Omental fat pad (tissue), 4 donors: ENCODE data around the gene ENO1. TPM values are rescaled to one million over a fixed set of nuclear protein-coding genes. Genes with fewer than 3 reads are reported as not detected.

Experiments
- ATAC-seq: fragments of 150-250 bp; one replicate; pipeline ENCODE4 v1.9.1; 2016; ENCODE audit warnings: mild to moderate bottlenecking, moderate library complexity; ENCODE audit not compliant: low FRiP score
- DNase-seq: peaks from one replicate; pipeline ENCODE4 v3.0.0-alpha.2; 2019; ENCODE audit warnings: low spot score
- CTCF ChIP-seq, 3 donors: fragments of 450-650 bp; IDR thresholded peaks; one replicate each; pipeline ENCODE4 v1.5.1; 2016 to 2017; ENCODE audit warnings: antibody characterized with exemption in 3 of 3, mild to moderate bottlenecking in 3 of 3, moderate library complexity in 2 of 3
- total RNA-seq, 4 donors: library from RNA; depleted of rRNA; stranded (reverse); fragments of >200 nt; gene quantifications; one replicate each; pipeline ENCODE4 v1.1.0, GENCODE V29; 2016

ENO1 gene
- total RNA-seq, 4 donors from 2014 or later, result 322 to 1,205 (median 623) TPM

- no peak for TF ChIP-seq CTCF (IDR thresholded peaks at IDR 0.05)
- no peak for DNase-seq
- peak; percentile 53 for ATAC-seq
Observed at GRCh38 chr1:8879922-8880676, 1.6 kb upstream of the ENO1 start.

- no peak for TF ChIP-seq CTCF (IDR thresholded peaks at IDR 0.05)
- ATAC-seq (no peak), DNase-seq (no peak)
Observed at GRCh38 chr1:8879464-8879921, 1.0 kb upstream of the ENO1 start.

GRCh38 chr1:8878698-8879463 is 395 bp upstream of the ENO1 start:
- peak; percentile 87 for ATAC-seq
- peak; percentile 97 for DNase-seq
- no peak for TF ChIP-seq CTCF (IDR thresholded peaks at IDR 0.05)

- ATAC-seq, result no peak
- DNase-seq, result no peak
- TF ChIP-seq CTCF (IDR thresholded peaks at IDR 0.05), result no peak
Observed at GRCh38 chr1:8876087-8876486, 2.4 kb downstream of the ENO1 start.

GRCh38 chr1:8875216-8875861 is 3.1 kb downstream of the ENO1 start:
- no peak for TF ChIP-seq CTCF (IDR thresholded peaks at IDR 0.05)
- DNase-seq, result no peak
- no peak for ATAC-seq

- ATAC-seq (no peak), DNase-seq (no peak)
- TF ChIP-seq CTCF (IDR thresholded peaks at IDR 0.05), result no peak
Observed at GRCh38 chr1:8874230-8875201, 4.0 kb downstream of the ENO1 start.
